BLaER1 treated with 17β-estradiol and CSF1 and Interleukin-3, amounts not matched to agents 10 nM and 100 nM (cell line): ENCODE measurements around the gene STAC2.

Experiments used
- H3K27ac ChIP-seq, 11 experiments: shearing (Covaris generic); formaldehyde crosslinking; 2 replicates each; pipeline ENCODE4 v1.8.1; 2022
- H3K27me3 ChIP-seq, 11 experiments: shearing (Covaris generic); formaldehyde crosslinking; 2 replicates each; pipeline ENCODE4 v1.8.1; 2022
- H3K36me3 ChIP-seq, 11 experiments: shearing (Covaris generic); formaldehyde crosslinking; 2 replicates each; pipeline ENCODE4 v1.8.1; 2022
- H3K4me1 ChIP-seq, 10 experiments: shearing (Covaris generic); formaldehyde crosslinking; 2 replicates each; pipeline ENCODE4 v1.8.1; 2022
- H3K4me2 ChIP-seq, 11 experiments: shearing (Covaris generic); formaldehyde crosslinking; 2 replicates each; pipeline ENCODE4 v1.8.1; 2022
- H3K4me3 ChIP-seq, 10 experiments: shearing (Covaris generic); formaldehyde crosslinking; 2 replicates each; pipeline ENCODE4 v1.8.1; 2022
- H3K9ac ChIP-seq, 11 experiments: shearing (Covaris generic); formaldehyde crosslinking; 2 replicates each; pipeline ENCODE4 v1.8.1; 2022
- H3K9me3 ChIP-seq, 11 experiments: shearing (Covaris generic); formaldehyde crosslinking; replicated peaks in 1 of 11; 2 replicates each; pipeline ENCODE4 v1.8.1; 2022
- H4K20me1 ChIP-seq, 11 experiments: shearing (Covaris generic); formaldehyde crosslinking; 2 replicates each; pipeline ENCODE4 v1.8.1; 2022
- Cebpa-rat ChIP-seq, 11 experiments: shearing (Covaris generic); IDR thresholded peaks; 2 replicates each; pipeline ENCODE4 v1.8.1; 2022

The STAC2 gene

GRCh38 chr17:39236981-39237441 lies 11.3 kb upstream of the STAC2 start:
- H4K20me1 ChIP-seq, result 0 out of 22 replicates have a peak, but pooled peaks cover 0 to 5% (median 0%) of the 10 kb centered on the region in 11 experiments
- H3K9ac ChIP-seq, result peak overlapping the region in 2 of 11 experiments; percentile 37 to 52; a peak in 2 of 22 replicates
- no peak overlapping the region for H3K4me3 ChIP-seq
- H3K27ac ChIP-seq, result peak overlapping the region in 2 of 11 experiments; percentile 18 to 53; a peak in 4 of 22 replicates
- H3K36me3 ChIP-seq, result no peaks in the 10 kb centered on the region
- TF ChIP-seq Cebpa-rat (IDR thresholded peaks at IDR 0.05), result no peak
- H3K9me3 ChIP-seq, result no peaks in the 10 kb centered on the region
- peaks cover 17 to 78% (median 67%) of the 10 kb centered on the region in 10 experiments for H3K4me1 ChIP-seq
- no peaks in the 10 kb centered on the region; a peak in 1 of 22 replicates for H3K27me3 ChIP-seq
- H3K4me2 ChIP-seq, result peak overlapping the region in 7 of 11 experiments; percentile 28 to 87 (median 50); a peak in 9 of 22 replicates

DNA sequence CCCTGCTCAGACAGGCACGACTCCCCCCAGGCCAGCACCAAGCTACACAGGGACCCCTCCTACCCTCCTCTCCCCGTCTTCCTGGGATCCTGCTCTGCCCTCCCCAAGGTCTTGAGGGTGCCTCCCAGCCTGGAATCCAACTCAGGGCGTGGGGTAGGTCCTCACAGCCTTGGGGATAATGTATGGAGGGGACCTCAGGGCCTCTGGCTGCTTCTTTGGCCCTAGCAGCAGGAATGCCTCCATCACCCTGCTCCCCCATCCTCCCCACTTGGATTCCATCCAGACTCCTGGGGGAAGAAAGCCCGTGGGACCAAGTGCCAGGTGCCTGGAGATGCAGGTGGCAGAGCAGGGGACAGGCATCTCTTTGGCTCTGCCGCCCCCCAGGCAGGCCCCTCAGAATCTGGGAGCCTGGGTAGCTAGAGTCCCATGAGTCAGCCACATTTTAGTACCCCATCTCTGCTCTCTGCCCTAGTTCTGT lies 10.7 kb upstream of the STAC2 start:
- Histone ChIP-seq H3K4me1 (peaks cover 22 to 78% (median 67%) of the 10 kb centered on the region in 10 experiments), H4K20me1 (0 out of 22 replicates have a peak, but pooled peaks cover 0 to 5% (median 0%) of the 10 kb centered on the region in 11 experiments), H3K27ac (peak overlapping the region in 2 of 11 experiments; percentile 18 to 53; a peak in 3 of 22 replicates), H3K4me2 (peak overlapping the region in 8 of 11 experiments; percentile 26 to 87 (median 40); a peak in 13 of 22 replicates), H3K4me3 (no peak overlapping the region), H3K9ac (peak overlapping the region in 4 of 11 experiments; percentile 1 to 52 (median 25); a peak in 4 of 22 replicates), H3K36me3 (no peaks in the 10 kb centered on the region), H3K9me3 (no peaks in the 10 kb centered on the region), H3K27me3 (no peaks in the 10 kb centered on the region; a peak in 1 of 22 replicates)
- TF ChIP-seq Cebpa-rat (IDR thresholded peaks at IDR 0.05), result no peak

GRCh38 chr17:39235555-39236449 lies 10.1 kb upstream of the STAC2 start:
- H3K36me3 ChIP-seq, result no peaks in the 10 kb centered on the region
- no peaks in the 10 kb centered on the region; a peak in 1 of 22 replicates for H3K27me3 ChIP-seq
- H3K9me3 ChIP-seq, result no peaks in the 10 kb centered on the region
- no peak for TF ChIP-seq Cebpa-rat (IDR thresholded peaks at IDR 0.05)
- peaks cover 29 to 80% (median 70%) of the 10 kb centered on the region in 10 experiments for H3K4me1 ChIP-seq
- H4K20me1 ChIP-seq, result peaks cover 0 to 5% (median 0%) of the 10 kb centered on the region in 11 experiments; a peak in 1 of 22 replicates
- H3K9ac ChIP-seq, result peak overlapping the region in 4 of 11 experiments; percentile 1 to 52 (median 25); a peak in 4 of 22 replicates
- H3K4me3 ChIP-seq, result no peak overlapping the region
- peak overlapping the region in 8 of 11 experiments; percentile 26 to 87 (median 40); a peak in 14 of 22 replicates for H3K4me2 ChIP-seq
- peak overlapping the region in 2 of 11 experiments; percentile 18 to 53; a peak in 3 of 22 replicates for H3K27ac ChIP-seq

DNA sequence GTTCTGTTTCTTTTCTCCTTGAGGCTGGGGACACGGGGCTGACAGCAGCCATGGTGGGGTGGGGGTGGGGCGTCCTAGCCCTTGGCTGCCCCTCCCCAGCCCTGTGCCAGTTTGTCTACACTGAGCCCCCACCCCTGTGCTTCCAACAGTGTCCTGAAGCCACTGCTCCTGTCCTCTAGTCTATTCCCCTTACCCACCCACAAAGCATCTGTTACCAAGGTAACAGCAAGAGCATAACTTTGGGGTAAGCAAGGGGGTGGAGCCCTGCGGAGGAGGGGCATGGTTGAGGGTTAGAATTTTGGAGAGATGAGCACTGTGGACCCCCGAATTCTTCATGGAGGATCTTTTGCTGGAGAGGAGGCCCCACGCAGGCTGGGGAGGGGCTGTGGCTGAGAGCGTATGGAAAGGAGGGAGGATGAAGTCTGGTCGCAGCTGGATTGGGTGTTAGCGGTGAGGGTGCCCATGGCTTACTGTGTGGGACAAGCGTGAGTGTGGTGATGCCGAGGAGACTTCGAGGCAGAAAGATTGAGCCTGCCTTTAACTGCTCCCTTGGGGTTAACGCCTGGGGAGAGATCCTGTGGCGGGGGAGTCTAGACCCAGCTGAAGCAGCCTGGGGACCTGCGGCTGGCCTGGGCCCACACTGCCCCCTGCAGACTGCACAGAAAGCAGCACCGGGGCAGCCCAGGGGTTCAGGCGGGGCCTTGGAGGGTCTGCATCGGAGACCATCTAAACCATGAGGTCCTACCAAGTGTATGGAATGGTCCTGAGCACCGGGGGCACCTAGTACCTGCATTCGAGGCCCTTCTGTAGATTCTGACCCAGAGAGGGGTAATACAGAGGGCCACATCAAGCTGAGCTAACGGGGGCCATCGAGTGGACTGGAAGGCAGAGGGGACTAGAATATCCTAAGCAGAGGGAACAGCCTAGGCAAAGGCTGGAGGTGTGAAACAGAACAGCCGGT lies 6.1 kb upstream of the STAC2 start:
- H3K27ac ChIP-seq, result peak overlapping the region in 4 of 11 experiments; percentile 0 to 46 (median 26); a peak in 6 of 22 replicates
- H3K27me3 ChIP-seq, result peaks cover 6 to 14% (median 11%) of the 10 kb centered on the region in 11 experiments
- peaks cover 23 to 63% (median 58%) of the 10 kb centered on the region in 10 experiments for H3K4me1 ChIP-seq
- no peaks in the 10 kb centered on the region for H3K36me3 ChIP-seq
- peak overlapping the region in 4 of 10 experiments; percentile 5 to 29 (median 24); a peak in 4 of 20 replicates for H3K4me3 ChIP-seq
- H4K20me1 ChIP-seq, result peaks cover 0 to 9% (median 0%) of the 10 kb centered on the region in 11 experiments; a peak in 2 of 22 replicates
- peak overlapping the region in 8 of 11 experiments; percentile 27 to 65 (median 44); a peak in 15 of 22 replicates for H3K9ac ChIP-seq
- H3K9me3 ChIP-seq, result no peaks in the 10 kb centered on the region
- no peak for TF ChIP-seq Cebpa-rat (IDR thresholded peaks at IDR 0.05)
- peak overlapping the region; percentile 78 to 92 (median 88) for H3K4me2 ChIP-seq

- Histone ChIP-seq H3K27ac (peak overlapping the region in 4 of 11 experiments; percentile 0 to 46 (median 26); a peak in 5 of 22 replicates), H3K27me3 (peaks cover 13 to 22% (median 19%) of the 10 kb centered on the region in 11 experiments), H3K4me1 (peaks cover 27 to 60% (median 57%) of the 10 kb centered on the region in 10 experiments), H3K4me3 (no peak overlapping the region; a peak in 1 of 20 replicates), H3K4me2 (peak overlapping the region; percentile 78 to 92 (median 88)), H3K9me3 (no peaks in the 10 kb centered on the region), H3K9ac (peak overlapping the region in 7 of 11 experiments; percentile 4 to 65 (median 40); a peak in 11 of 22 replicates), H3K36me3 (no peaks in the 10 kb centered on the region), H4K20me1 (peaks cover 0 to 4% (median 0%) of the 10 kb centered on the region in 11 experiments; a peak in 2 of 22 replicates)
- TF ChIP-seq Cebpa-rat (IDR thresholded peaks at IDR 0.05), result peak in 3 of 11 experiments; percentile 27 to 71 (median 39); a peak in 2 of 22 replicates
Observed at GRCh38 chr17:39231091-39231561, 5.4 kb upstream of the STAC2 start.

- no peak for TF ChIP-seq Cebpa-rat (IDR thresholded peaks at IDR 0.05)
- Histone ChIP-seq H4K20me1 (peaks cover 0 to 8% (median 2%) of the 10 kb centered on the region in 11 experiments; a peak in 15 of 22 replicates), H3K4me2 (peak overlapping the region in 9 of 11 experiments; percentile 83 to 92 (median 89); a peak in 16 of 22 replicates), H3K4me3 (no peak overlapping the region), H3K36me3 (no peaks in the 10 kb centered on the region), H3K9me3 (no peaks in the 10 kb centered on the region), H3K27ac (0 out of 22 replicates have a peak overlapping the region, but pooled peaks of 1 of the 11 experiments have one; percentile 18), H3K27me3 (peaks cover 21 to 29% (median 26%) of the 10 kb centered on the region in 11 experiments), H3K9ac (no peak overlapping the region), H3K4me1 (peaks cover 31 to 59% (median 56%) of the 10 kb centered on the region in 10 experiments)
Observed at GRCh38 chr17:39230361-39230760, 4.6 kb upstream of the STAC2 start.

- Histone ChIP-seq H3K27me3 (peaks cover 31 to 39% (median 36%) of the 10 kb centered on the region in 11 experiments), H3K36me3 (no peaks in the 10 kb centered on the region), H3K9ac (no peak overlapping the region), H3K4me2 (peak overlapping the region; percentile 3 to 56 (median 32); a peak in 18 of 22 replicates), H3K4me1 (peaks cover 39 to 62% (median 58%) of the 10 kb centered on the region in 10 experiments), H3K27ac (no peak overlapping the region), H4K20me1 (peaks cover 0 to 17% (median 12%) of the 10 kb centered on the region in 11 experiments; a peak in 16 of 22 replicates), H3K4me3 (no peak overlapping the region), H3K9me3 (no peaks in the 10 kb centered on the region)
- TF ChIP-seq Cebpa-rat (IDR thresholded peaks at IDR 0.05), result no peak
Observed at GRCh38 chr17:39229274-39229913, 3.6 kb upstream of the STAC2 start.
